GM21528 (cell line): ENCODE data around the gene SLC35G6.

ENCODE experiments used
- ATAC-seq: cut with Tn5 transposase; IDR thresholded peaks from one replicate; pipeline ENCODE4 v1.9.1; 2021; ENCODE audit warnings: mild to moderate bottlenecking, moderate library complexity; ENCODE audit not compliant: unreplicated experiment, low FRiP score

Gene SLC35G6

GRCh38 chr17:7499161-7499560 lies 17.9 kb downstream of the SLC35G6 start:
- ATAC-seq: no peak

- no peak for ATAC-seq
Measured at GRCh38 chr17:7501729-7502128, 20.5 kb downstream of the SLC35G6 start.

DNA sequence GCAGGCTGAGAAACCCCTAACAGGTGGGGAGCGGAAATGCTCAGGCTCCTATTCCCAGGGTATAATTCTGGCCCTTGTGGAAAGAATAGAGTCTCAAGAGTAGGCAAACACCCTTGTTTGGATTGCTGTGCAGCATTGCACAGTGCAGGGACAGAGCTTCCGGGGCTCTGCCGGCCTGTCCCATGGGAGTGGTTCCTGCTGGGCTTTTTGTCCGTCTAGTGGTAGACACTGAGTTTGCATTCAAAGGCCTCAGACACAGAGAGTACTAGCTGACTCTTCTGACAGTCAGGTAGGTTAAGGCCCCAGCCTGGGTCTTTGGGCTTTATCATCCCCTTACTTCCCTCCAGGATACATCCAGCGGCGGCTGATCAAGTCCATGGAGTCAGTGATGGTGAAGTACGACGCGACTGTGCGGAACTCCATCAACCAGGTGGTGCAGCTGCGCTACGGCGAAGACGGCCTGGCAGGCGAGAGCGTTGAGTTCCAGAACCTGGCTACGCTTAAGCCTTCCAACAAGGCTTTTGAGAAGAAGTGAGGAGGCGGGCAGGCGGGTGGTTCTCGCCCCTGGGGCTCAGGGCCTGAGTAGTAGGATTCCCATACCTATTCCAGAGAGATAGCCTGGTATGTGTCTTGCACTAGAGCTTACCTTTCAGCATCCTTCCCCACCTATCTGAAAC lies 21.1 kb downstream of the SLC35G6 start:
- ATAC-seq: no peak

GRCh38 chr17:7502987-7503386 lies 21.7 kb downstream of the SLC35G6 start:
- no peak for ATAC-seq

GRCh38 chr17:7503521-7503920 lies 22.3 kb downstream of the SLC35G6 start:
- ATAC-seq: no peak

GRCh38 chr17:7508145-7508544 lies 26.9 kb downstream of the SLC35G6 start:
- no peak for ATAC-seq

DNA sequence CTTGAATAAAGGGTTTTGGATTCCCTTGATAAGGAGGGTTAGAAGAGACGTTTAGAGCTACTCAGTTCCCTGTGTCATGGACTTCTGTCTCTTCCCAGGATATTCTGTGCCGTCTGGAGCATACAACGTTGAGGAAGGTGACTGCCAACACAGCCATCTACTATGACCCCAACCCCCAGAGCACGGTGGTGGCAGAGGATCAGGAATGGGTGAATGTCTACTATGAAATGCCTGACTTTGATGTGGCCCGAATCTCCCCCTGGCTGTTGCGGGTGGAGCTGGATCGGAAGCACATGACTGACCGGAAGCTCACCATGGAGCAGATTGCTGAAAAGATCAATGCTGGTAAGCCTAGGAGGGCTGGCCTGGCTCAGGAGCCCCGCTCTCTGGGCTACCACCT lies 27.6 kb downstream of the SLC35G6 start:
- ATAC-seq: no peak

- no peak for ATAC-seq
Measured at GRCh38 chr17:7509937-7510336, 28.7 kb downstream of the SLC35G6 start.

GRCh38 chr17:7511108-7511507 lies 29.9 kb downstream of the SLC35G6 start:
- ATAC-seq: no peak

DNA sequence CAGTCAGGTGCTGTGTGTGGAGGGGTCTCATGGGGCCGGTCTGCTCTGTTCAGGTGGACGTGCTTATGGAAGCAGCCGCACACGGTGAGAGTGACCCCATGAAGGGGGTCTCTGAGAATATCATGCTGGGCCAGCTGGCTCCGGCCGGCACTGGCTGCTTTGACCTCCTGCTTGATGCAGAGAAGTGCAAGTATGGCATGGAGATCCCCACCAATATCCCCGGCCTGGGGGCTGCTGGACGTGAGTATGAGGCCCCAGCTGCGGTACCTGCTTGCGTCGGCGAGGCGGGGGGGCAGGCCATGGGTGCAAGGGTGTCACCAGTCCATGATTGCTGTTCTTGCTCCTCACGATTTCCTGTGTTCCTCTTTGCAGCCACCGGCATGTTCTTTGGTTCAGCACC lies 30.9 kb downstream of the SLC35G6 start:
- ATAC-seq: no peak

- no peak for ATAC-seq
Measured at GRCh38 chr17:7512824-7513540, 31.7 kb downstream of the SLC35G6 start.

- ATAC-seq: no peak
Measured at GRCh38 chr17:7513850-7514419, 32.7 kb downstream of the SLC35G6 start.

DNA sequence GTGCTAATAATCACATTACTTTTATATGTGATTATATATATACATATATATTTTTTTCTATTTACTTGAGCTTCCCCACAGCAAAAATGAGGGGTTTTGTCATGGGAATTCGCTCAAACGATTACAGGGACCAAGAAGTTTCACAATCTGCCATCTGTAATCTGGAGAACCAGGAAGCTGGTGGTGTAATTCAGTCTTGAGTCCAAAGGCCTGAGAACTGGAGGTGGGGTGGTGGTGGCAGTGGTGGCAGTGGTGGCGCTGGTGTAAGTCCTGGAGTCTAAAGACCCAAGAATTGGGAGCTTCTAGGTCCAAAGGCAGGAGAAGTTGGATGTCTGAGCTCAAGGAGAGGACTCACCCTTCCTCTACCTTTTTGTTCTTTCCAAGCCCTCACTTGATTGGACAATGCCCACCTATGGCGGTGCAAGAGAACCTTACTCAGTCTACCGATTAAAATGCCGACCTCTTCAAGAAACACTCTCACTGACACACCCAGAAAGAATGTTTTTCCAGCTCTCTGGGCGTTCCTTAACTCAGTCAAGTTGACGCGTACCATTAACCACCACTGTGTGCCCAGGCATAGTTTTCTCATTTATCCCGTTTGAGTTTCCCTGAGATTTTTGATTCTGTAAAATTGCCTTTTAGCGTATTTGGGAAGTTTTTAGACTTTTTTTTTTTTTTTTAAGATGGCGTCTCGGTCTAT lies 34.8 kb downstream of the SLC35G6 start:
- no peak for ATAC-seq

GRCh38 chr17:7523033-7523432 lies 41.8 kb downstream of the SLC35G6 start:
- ATAC-seq: no peak

- ATAC-seq: no peak
Measured at GRCh38 chr17:7528842-7529241, 47.6 kb downstream of the SLC35G6 start.

DNA sequence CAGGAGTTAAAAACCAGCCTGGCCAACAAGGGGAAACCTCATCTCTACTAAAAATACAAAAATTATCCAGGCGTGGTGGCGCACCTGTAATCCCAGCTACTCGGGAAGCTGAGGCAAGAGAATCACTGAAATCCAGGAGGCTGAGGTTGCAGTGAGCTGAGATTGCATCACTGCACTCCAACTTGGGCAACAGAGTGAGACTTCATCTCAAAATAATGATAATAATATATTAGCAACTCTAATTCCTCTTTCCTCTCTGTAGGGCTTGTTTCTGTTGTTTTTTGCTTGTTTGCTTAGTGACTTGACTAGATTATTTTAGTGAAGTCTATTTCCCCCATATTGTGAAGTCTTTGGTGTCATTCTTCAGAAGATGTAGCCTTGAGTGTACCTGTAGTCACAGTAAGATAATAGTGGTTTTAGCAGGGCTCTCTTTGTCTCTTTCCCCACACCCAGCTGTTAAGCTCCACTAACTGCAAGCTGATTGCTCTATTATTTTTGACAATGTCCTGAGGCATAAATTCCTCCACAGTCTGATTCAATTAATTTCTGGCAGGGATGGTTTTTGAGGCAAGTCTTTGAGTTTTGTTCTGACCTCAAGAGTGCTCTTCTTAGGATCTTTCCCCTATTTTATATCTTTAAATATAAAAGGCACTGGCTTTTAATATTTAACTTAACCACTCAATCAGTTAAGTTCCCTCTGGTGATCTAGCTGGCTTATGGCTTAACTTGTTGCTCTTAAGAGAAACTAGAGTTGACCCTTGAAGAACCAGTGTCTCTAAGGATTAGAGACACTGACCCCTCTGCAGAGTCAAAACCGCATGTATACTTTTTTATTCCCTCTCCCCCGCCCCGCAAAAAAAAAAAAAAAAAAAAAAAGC lies 49.0 kb downstream of the SLC35G6 start:
- ATAC-seq: no peak
